Urinary bladder (tissue), 4 donors: ENCODE data around the gene SH3TC2. TPM values are rescaled to one million over a fixed set of nuclear protein-coding genes. Genes with fewer than 3 reads are reported as not detected.
A peak's percentile ranks its signal among the peaks of the same experiment; 100 is the strongest.

Experiments
- DNase-seq: peaks from one replicate; pipeline ENCODE4 v3.0.0-alpha.2; 2015; ENCODE audit errors: extremely low spot score
- H3K27ac ChIP-seq: one replicate; pipeline ENCODE4 v1.5.1; 2013; ENCODE audit warnings: low read depth, mild to moderate bottlenecking, moderate library complexity
- H3K36me3 ChIP-seq: one replicate; pipeline ENCODE4 v1.6.1; 2013; ENCODE audit warnings: mild to moderate bottlenecking, moderate library complexity; ENCODE audit not compliant: insufficient read depth
- H3K4me1 ChIP-seq: one replicate; pipeline ENCODE4 v1.6.1; 2013; ENCODE audit warnings: mild to moderate bottlenecking, moderate library complexity; ENCODE audit not compliant: insufficient read depth
- H3K4me3 ChIP-seq: one replicate; pipeline ENCODE4 v1.5.1; 2013; ENCODE audit warnings: low read depth, low read length
- WGBS: extraction: QIAGEN DNeasy Blood & Tissue Kit; methylation state at CpG from one replicate; pipeline ENCODE4 v1.1.7; 2013; 5-methylcytosine and 5-hydroxymethylcytosine counted together
- polyA plus RNA-seq: library from polyadenylated mRNA; stranded (reverse); fragments of 200-250 nt; gene quantifications from one replicate; pipeline ENCODE4 v1.2.3, GENCODE V29; 2013
- small RNA-seq: library from RNA; depleted of rRNA; stranded (forward); fragments of <200 nt; gene quantifications from one replicate; pipeline ENCODE3, GENCODE V24; 2014
- total RNA-seq: library from RNA; depleted of rRNA; stranded (reverse); fragments of >200 nt; gene quantifications from one replicate; pipeline ENCODE4 v1.2.3, GENCODE V29; 2014
- donor health status: healthy with polysubstance abuse.
- donor health status: healthy.

SH3TC2 gene
- total and polyA plus RNA-seq, 2 donors: 0.99 to 15.1 TPM

GRCh38 chr5:148962761-148963324, 100.0 kb downstream of the SH3TC2 start:
- 91% methylated on average over 3 of the region's 3 CpGs for WGBS
- no peak for DNase-seq
- H3K4me3 ChIP-seq: no peak overlapping the region
- no peak overlapping the region for H3K27ac ChIP-seq
- no peaks in the 10 kb centered on the region for H3K4me1 ChIP-seq
- no peaks in the 10 kb centered on the region for H3K36me3 ChIP-seq

GRCh38 chr5:148962200-148962550, 100.7 kb downstream of the SH3TC2 start:
- no peak for DNase-seq
- WGBS: 86% methylated on average over 3 of the region's 3 CpGs

DNA sequence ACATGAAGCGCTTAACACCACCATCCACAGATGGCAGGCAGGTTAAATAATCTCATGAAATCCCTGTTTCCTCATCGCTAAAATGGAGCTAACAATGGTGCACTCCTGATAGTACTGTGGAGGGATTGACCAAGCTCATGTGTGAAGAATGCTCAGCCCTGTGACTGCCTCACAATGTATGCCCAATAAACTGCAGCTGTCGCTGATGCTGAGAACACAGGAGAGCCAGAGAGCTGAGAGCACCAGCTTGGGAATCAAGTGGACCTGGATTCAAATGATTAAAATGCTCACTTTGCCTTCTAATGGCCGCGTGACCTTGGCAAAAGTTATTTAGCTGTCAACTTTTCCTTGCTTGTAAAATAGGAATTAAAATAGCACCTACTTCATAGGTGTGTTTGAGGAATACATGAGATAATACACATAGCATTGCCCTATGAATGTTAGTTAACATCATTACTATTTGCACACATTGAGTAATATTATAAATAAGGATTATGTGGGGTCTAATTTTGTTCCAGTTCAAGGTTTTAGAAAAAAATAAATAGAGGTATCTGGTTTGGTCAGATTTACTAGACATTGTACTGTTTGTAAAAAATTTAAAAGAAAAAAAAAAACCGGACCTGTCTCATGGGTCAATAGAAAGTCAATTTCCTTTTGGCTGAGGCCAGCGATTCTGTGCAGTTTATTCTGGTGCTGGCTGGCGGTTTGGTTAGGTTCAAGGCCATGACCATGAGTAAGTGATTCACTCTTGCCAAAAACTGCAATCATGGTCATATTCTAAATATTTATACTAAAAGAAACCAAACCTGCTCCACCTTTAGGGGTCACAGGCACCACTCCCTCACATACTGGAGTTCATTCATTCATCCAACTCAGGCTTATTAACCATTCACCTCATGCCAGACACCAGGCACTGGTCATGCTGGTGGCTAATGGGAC, 101.3 kb downstream of the SH3TC2 start:
- 84% methylated on average over 8 of the region's 8 CpGs for WGBS
- Histone ChIP-seq H3K27ac (no peak overlapping the region), H3K4me3 (no peak overlapping the region), H3K36me3 (no peaks in the 10 kb centered on the region), H3K4me1 (no peaks in the 10 kb centered on the region)
- no peak for DNase-seq

More at GRCh38 chr5:148962200-148962550, 100.7 kb downstream of the SH3TC2 start:
- Histone ChIP-seq H3K27ac (no peak overlapping the region), H3K4me1 (no peaks in the 10 kb centered on the region), H3K4me3 (no peak overlapping the region), H3K36me3 (no peaks in the 10 kb centered on the region)

DNA sequence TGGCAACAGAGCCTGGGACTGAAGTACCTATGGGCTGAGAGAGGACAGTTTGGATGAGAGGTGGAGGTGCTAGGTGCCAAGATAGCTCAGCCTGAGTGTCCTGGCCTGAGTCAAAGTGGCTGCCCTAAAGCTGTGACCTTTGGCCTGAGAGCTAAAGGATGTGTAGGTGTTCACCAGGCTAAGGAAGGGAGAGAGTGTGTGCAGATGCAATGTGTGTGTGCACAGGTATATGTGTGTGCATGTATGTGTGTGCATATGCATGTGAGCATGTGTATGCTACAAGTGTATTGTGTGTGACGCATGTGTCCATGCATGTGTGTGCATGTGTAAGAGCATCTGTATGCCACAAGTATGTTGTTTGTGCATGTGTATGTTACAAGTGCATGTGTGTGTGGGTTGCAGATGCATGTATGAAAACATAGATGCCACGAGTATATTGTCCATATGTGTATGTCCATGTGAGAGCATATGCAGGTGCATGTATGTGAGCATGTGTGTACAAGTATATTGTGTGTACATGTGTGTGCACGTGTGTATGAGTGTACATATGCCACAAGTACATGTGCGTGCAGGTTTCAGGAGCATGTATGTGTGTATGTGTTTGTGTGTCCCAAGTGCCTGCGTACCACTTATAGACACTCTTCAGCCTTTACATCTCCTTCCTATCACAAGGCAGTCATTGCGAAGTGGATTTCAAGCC, 102.6 kb downstream of the SH3TC2 start:
- WGBS: 92% methylated on average over 6 of the region's 6 CpGs
- H3K4me1 ChIP-seq: no peaks in the 10 kb centered on the region
- no peak overlapping the region for H3K27ac ChIP-seq
- H3K36me3 ChIP-seq: no peaks in the 10 kb centered on the region
- H3K4me3 ChIP-seq: no peak overlapping the region
- DNase-seq: no peak

DNA sequence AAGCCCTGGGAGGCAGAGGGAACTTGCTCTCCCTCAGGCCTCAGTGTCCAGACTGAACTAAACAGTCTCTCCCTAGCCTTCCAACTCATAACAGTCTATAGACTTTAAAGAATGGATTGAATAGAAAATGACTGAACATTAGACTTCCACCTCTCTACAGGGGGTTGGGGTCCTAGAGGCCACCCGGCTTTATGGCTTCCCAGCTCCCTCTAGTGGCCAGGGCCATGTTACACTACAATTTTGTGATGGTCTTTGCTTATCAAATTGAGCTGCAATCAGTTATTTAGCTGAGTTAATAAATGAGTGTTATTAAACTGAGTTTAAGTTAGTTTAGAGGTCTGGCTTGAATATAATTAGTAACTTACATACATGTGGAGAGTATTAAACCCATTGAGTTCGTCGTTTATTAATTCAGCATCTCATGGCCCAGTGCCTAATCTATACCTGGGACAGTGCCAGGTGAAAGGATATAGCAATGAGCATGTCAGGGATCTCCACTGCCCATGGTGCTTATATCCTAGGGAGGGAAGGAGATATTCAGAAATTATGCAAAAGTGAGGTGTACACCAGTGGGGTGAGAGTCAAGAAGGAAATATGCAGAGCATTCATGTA, 105.2 kb downstream of the SH3TC2 start:
- Histone ChIP-seq H3K27ac (no peak overlapping the region), H3K4me1 (no peaks in the 10 kb centered on the region), H3K36me3 (no peaks in the 10 kb centered on the region), H3K4me3 (no peak overlapping the region)
- 19% methylated on average over 3 of the region's 3 CpGs for WGBS
- no peak for DNase-seq

GRCh38 chr5:148956477-148957385, 106.1 kb downstream of the SH3TC2 start:
- Histone ChIP-seq H3K36me3 (no peaks in the 10 kb centered on the region), H3K4me3 (no peak overlapping the region), H3K27ac (no peak overlapping the region), H3K4me1 (no peaks in the 10 kb centered on the region)
- DNase-seq: no peak
- WGBS: 80% methylated on average over 3 of the region's 3 CpGs

Small RNA genes lying within 50 kb of the gene (small RNA-seq; reads per million reads assigned to genes)
- gene MIR584 (17.3 reads per million, percentile 95 among the genes with 10 or more reads in this experiment), gene RNU6-732P (not detected)

Other genes with a start within 250 kb of the SH3TC2 start
- gene ADRB2, start 236.5 kb downstream of the SH3TC2 start, total RNA-seq: 3.0 TPM
- 1.6 TPM for gene ADRB2, start 236.5 kb downstream of the SH3TC2 start, polyA plus RNA-seq
- gene ABLIM3, start 78.4 kb upstream of the SH3TC2 start, total RNA-seq: 9.8 TPM
- gene ABLIM3, start 78.4 kb upstream of the SH3TC2 start, polyA plus RNA-seq: 14.4 TPM
- gene AFAP1L1, start 208.8 kb upstream of the SH3TC2 start, total RNA-seq: 27.9 TPM
- 6.3 TPM for gene AFAP1L1, start 208.8 kb upstream of the SH3TC2 start, polyA plus RNA-seq